ENCODE results near the gene ASTN1.

Gene ASTN1

GRCh38 chr1:176905648-176906047 lies 258.9 kb downstream of the ASTN1 start:
- DNase-seq: no peak

DNA sequence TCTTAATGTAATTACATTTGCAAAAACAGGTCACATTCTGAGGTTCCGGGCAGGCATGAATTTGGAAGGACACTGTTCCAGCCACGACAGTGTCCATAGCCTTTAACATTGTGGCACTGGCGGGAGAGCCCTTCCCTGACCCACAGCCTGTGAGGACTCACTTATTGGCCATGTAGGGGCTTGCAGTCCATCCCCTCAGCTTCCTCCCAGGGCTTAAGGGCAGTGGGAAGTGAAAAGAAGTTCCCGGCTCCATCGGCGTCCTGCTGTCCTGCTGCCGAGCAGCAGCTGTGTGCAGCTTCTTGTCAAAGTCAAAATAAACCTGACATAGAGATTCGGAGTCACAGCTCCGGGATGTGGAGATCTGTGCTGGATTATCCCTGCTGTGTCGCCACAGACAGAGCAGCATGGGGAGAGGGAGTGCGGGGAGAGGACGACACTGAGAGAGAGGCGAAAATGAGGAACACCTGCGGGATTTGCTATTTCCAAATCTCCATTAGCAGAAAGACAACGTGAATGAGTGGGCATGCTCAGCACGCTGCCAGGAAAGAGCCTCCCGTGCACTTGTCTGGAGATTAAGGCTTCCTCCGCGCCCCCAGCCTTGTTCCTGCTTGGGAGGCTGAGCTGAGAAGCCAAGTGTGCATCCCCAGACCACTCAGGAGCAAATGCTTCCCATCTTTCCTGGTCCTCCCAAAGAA lies 260.3 kb downstream of the ASTN1 start:
- DNase-seq: no peak

- DNase-seq: no peak
These were observed 261.0 kb downstream of the ASTN1 start for GRCh38 chr1:176903474-176903873.

GRCh38 chr1:176899321-176899720 lies 265.2 kb downstream of the ASTN1 start:
- DNase-seq: no peak

DNA sequence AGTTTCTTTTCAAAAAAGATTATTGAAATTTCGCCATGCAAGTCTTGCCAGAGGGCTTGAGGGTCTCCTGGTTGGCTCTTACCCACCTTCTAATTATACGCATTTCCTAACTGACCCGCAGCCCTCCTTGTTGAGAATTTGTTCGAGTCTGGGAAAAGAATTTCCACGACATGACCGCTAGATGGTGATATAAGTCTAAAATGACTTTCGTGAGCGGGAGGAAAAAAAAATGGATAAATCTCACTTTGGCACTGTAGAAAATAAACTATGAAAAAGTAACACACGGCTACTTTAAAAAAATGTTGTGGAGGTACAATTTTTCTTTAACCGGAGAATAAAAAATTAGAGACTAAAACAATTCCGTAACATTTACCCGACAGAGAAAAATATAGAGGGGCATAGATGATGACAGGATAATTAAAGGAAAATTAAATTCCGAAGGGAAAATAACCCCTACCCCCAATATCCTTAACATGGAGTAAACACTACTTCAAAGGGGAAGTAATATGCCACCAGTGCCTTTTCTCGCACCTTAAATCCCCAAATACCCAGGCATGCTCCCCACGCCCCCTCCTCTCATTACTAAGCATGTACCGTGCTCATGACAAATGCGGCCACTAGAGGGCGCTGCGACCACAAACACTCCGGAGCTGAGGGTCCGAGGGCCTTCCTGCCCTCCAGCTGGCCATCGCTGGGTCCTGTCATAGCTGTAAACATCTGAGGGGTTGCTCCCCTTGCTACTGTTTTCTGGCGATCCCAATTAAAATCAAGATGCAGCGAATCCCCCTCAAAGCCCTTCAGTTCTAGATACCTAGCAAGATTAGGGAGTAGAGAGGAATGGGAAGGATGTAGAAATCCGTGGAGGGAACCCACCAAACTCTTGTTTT lies 266.9 kb downstream of the ASTN1 start:
- DNase-seq: peak; percentile 46

DNA sequence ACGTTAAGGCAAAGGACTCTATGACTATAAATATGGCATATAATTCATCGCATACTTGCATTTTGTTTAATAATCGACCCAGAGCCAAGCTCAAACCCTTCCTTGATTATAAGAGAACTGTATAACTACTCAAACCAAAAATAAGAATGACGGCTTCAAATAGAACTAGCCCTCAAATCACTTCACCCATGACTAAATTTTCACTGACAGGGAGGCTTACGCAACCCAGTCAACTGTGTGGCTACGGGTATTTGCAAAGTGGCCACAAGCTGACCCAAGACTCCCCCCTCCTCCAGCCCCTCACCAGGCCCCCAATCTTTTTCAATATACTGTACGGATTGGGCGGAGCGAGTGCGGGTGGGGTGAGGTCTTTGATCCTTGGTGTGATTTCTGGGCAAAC lies 268.3 kb downstream of the ASTN1 start:
- DNase-seq: no peak

- DNase-seq: no peak
These were observed 270.1 kb downstream of the ASTN1 start for GRCh38 chr1:176894450-176894849.

DNA sequence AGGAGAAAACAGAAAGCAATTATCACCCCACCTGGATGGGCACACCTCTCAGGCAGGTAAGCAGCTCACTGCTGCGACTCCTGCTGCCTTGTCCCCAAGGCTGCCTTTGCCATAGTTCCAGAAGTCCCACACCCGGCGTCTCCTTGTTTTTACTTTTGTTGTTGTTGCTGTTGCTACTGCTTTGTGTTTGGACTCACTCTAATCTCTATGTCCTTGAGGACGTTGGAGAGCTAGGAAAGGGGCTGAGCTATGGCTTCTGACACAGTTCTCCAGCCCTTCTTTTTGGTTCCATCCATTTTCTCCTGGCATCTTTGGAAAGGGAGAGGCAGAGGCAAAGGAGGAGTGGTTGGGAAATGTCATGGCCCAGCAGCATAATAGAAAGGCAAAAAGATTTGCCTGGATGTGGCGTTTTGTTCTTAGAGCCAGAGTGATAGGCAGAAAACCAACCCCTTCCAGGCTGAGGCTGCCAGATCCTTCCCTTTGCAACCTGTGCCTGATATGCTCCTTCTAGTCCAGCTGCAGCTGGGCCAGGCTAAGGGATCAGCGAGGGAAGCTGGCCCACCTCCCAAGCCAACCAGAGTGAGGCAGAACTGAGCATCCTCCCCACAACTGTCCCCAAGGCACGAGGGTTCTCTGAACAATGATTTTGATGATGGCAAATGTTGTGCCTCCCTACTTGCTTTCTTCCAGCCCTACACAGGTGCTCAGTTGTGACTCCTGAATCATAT lies 270.7 kb downstream of the ASTN1 start:
- DNase-seq: no peak

DNA sequence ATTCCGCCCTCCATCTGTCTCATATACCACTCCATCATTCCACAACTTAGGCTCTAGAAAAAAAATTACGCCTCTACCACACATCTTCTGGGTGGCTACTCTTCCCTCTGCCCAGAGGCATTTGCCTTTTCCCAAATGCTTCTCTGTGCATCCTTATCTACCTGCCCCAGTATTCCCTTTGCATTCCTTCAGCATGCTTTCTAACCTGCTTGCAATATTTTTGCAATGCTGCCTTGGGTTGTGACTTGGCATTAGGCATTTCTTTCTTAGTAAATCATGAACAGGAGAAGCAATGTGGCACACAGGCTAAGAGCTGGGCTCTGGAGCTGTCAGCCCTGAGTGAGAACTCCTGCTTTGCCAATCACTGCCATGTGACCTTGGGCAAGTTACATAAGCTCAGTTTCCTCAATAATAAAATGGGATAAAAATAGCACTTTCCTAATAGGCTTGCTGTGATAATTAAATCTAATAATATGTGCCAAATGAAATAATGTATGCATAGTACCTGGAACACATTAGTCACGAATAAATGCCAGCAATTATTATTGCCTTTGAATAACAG lies 276.0 kb downstream of the ASTN1 start:
- DNase-seq: no peak

GRCh38 chr1:176885751-176886150 lies 278.8 kb downstream of the ASTN1 start:
- no peak for DNase-seq

DNA sequence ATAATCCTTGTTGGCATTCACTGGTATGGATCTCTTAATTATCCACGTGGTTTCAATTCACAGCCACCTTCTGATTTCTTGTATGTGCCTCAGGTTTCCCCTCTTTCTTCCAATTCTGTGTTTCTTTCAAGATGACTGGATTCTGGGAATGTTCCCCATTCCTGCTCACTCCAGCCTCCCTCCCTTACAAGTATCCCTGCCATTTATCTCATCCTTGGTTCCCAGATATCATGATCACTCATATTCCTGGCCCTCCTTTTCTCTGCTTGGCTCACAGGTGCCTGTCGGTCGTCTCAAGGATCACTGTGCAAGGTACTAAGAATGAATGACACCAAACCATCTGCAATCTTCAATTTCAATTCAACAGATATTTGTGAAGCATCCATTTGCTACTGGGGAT lies 279.2 kb downstream of the ASTN1 start:
- no peak for DNase-seq

GRCh38 chr1:176884911-176885310 lies 279.6 kb downstream of the ASTN1 start:
- no peak for DNase-seq

DNA sequence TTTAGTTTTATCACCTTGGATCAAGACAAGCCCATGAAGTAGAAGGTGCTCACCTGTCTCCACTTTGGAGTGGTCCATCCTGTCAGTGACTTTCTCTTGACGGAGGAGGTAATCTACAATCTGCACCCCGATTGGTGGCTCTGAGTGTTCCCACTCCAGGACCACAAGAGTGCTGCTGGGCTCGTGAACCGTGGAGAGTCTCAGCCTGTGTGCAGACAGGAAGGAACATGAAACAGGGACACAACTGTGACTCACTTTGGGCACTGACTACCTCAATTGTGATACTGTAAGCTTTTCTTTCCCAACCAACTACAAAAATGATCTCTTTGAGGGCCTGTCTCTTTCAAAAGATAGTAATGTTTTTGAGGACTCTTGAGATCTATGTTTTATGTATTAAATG lies 280.2 kb downstream of the ASTN1 start:
- DNase-seq: no peak

GRCh38 chr1:176880955-176881595 lies 283.4 kb downstream of the ASTN1 start:
- DNase-seq: peak; percentile 68

DNA sequence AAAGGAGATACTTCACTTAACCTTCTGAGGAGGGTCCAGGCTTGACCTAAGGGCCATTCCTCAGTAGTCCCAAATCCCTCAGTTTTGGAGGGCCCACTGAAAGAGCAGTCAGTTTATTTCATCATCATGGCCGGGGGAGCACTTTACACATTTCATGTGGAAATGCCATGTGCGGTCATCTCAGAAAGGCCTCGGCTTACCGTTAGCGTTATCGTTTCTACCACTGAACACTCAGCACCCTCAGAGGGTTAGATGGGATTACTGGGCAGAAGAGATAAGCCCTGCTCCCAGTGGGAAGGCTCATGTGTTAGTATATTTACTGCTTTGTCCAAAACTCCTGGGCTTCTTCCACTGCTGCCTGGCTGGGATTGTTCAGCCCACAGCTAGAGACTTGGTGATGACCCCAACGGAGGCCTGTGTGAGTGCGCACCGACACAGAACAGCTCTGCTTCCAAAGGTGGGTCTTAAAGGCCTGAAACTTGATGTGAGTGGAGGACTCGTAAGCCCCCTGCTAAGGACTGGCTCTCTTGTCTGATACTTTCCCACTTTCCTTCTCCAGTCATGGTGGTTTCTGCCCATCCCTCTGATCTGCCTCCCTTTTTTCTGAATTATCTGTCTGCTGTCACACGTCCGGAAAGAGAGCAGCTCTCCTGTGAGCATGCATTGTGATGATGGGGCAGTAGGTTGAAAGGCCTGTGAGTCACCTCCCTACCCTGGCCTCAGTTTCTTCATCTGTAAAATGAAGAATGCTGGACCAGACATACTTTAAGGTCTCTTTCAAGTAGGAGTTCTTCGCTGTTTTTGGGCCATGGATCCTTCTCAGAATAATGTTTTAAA lies 284.5 kb downstream of the ASTN1 start:
- DNase-seq: no peak

DNA sequence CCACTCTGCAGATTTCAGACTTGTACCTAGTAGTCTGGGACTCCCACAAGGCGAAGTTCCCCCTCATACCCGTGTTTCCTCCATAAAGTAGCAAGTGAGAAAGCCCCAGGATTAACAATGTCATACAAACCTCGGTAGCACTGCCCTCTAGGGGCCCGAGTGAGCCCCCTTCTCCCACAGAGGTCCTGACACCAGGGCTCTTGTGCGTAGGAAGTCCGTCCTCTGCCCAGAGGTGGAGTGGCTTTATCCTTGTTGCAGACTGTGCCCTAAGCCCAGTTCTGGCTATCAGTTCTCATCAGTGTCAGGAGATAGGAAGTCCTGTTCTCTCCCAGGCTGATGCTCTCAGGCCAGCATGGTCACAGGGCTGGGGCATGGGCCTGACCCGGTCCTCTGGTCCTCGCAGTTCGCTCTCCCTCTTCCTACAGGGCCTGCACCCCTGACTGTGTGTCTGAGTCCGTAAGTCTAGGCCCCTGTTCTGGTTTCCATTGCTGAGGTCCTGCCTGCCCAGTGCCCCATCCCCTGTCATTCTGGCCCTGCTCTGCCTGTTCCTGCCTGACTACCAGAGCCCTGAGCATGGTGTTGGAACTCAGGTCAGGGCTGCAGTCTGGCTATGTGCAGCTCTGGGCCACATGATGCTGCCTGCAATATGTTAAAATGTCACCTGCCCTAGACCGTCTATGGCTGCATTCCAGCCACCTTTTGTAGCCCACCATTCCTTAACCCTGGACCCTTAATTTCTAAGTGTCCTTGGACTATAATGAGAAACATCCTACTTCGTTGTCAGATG lies 285.6 kb downstream of the ASTN1 start:
- DNase-seq: no peak

GRCh38 chr1:176877557-176877956 lies 287.0 kb downstream of the ASTN1 start:
- no peak for DNase-seq

GRCh38 chr1:176876966-176877515 lies 287.5 kb downstream of the ASTN1 start:
- DNase-seq: no peak

- no peak for DNase-seq
These were observed 294.9 kb downstream of the ASTN1 start for GRCh38 chr1:176869577-176869976.

DNA sequence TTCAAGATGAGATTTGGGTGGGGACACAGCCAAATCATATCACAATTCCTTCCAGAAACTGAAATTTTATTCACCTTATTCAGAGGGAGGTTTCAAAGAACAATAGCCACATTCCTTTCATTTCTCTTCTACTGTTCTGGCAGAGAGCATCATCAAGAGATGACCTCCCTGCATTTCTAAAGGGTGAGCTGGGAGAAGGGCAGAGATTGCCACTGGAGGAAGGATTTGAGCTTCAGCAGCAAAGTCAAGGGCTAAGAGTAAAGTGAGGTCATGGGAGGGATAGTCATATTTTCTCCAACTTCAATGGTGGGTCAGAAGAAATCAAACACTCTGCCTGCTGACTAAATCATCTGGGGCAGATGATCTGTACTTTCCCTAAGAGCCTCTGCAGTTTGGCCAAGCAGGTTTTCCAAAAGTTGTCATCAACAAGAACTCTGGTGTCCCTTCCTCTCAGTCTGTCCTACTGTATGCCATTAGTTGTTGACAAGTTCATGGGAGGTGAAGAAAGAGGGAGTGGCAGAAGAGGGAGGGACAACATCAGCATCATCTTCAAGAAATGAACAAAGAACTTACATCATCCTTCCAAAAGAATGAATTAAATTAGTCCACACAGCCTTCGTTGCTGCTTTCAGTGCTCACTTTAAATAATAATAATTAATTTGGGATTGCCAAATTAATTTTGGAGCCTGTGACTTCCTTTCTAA lies 298.3 kb downstream of the ASTN1 start:
- no peak for DNase-seq
